GM12801 (cell line): ENCODE results near the gene IL34.
A peak's percentile ranks its signal among the peaks of the same experiment; 100 is the strongest.

Experiments
- CTCF ChIP-seq: IDR thresholded peaks from one replicate; pipeline ENCODE4 v1.5.1; 2011; ENCODE audit warnings: control low read depth; ENCODE audit not compliant: insufficient read length; ENCODE audit errors: extremely low read depth

Gene IL34

GRCh38 chr16:70650216-70650615, 3.9 kb downstream of the IL34 start:
- no peak for TF ChIP-seq CTCF

- TF ChIP-seq CTCF = no peak
Measured at GRCh38 chr16:70651524-70651923, 5.2 kb downstream of the IL34 start.

- no peak for TF ChIP-seq CTCF
Measured at GRCh38 chr16:70652322-70652721, 6.0 kb downstream of the IL34 start.

- TF ChIP-seq CTCF = no peak
Measured at GRCh38 chr16:70653406-70653805, 7.0 kb downstream of the IL34 start.

- peak; percentile 24 for TF ChIP-seq CTCF
Measured at GRCh38 chr16:70653809-70654771, 7.7 kb downstream of the IL34 start.

GRCh38 chr16:70656065-70656711, 9.8 kb downstream of the IL34 start:
- no peak for TF ChIP-seq CTCF

GRCh38 chr16:70656712-70657263, 10.4 kb downstream of the IL34 start:
- no peak for TF ChIP-seq CTCF
